Gastrocnemius medialis (tissue), 4 donors: ENCODE measurements around the gene SOST. TPM values are rescaled to one million over a fixed set of nuclear protein-coding genes. Genes with fewer than 3 reads are reported as not detected.

Experiments
- ATAC-seq, 2 donors: fragments of 150-250 bp; one replicate each; pipeline ENCODE4 v1.9.1; 2016
- DNase-seq, 2 donors: peaks; one replicate each; pipeline ENCODE4 v3.0.0-alpha.2; 2019
- H3K27ac ChIP-seq, 4 donors: fragments of 200-600 bp; sonication (generic); 1 replicate in 1 of 4; 2 replicates in 3 of 4; pipeline ENCODE4 v1.5.1; 2016 to 2018; ENCODE audit warnings: mild to moderate bottlenecking in 2 of 4, moderate library complexity in 1 of 4
- H3K27me3 ChIP-seq, 3 donors: fragments of 200-600 bp; sonication (generic) in 2 of 3; 1 replicate in 1 of 3; 2 replicates in 2 of 3; pipeline versions ENCODE4 v1.5.1 to v1.6.0; 2016 to 2019; ENCODE audit warnings: mild to moderate bottlenecking in 1 of 3, moderate library complexity in 1 of 3
- H3K36me3 ChIP-seq, 2 donors: fragments of 200-600 bp; sonication (generic) in 1 of 2; one replicate each; pipeline ENCODE4 v1.5.1; 2017 to 2018
- H3K4me1 ChIP-seq, 2 donors: fragments of 200-600 bp; sonication (generic) in 1 of 2; one replicate each; pipeline ENCODE4 v1.5.1; 2016 to 2017; ENCODE audit warnings: mild to moderate bottlenecking in 2 of 2
- H3K4me3 ChIP-seq, 4 donors: fragments of 200-600 bp; sonication (generic) in 3 of 4; 1 replicate in 1 of 4; 2 replicates in 3 of 4; pipeline ENCODE4 v1.5.1; 2016 to 2019; ENCODE audit warnings: mild to moderate bottlenecking in 2 of 4
- H3K9me3 ChIP-seq, 3 donors: fragments of 200-600 bp; sonication (generic) in 2 of 3; 1 replicate in 1 of 3; 2 replicates in 2 of 3; pipeline ENCODE4 v1.5.1; 2016 to 2019
- CTCF ChIP-seq, 5 experiments: fragments of 450-650 bp in 3 of 5; fragments of 200-600 bp in 2 of 5; sonication (generic) in 2 of 5; IDR thresholded peaks in 4 of 5; conservative IDR thresholded peaks in 1 of 5; 1 replicate in 4 of 5; 2 replicates in 1 of 5; pipeline ENCODE4 v1.5.1; 2016 to 2019; ENCODE audit warnings: antibody characterized with exemption in 5 of 5, mild to moderate bottlenecking in 3 of 5, moderate library complexity in 3 of 5
- POLR2A ChIP-seq, 2 donors: fragments of 450-650 bp; IDR thresholded peaks; one replicate each; pipeline ENCODE4 v1.6.1; 2017; ENCODE audit warnings: antibody characterized with exemption in 2 of 2, mild to moderate bottlenecking in 2 of 2, moderate library complexity in 2 of 2
- in situ Hi-C, 4 donors: fragments of 200-750 bp; cut with MboI; loops; one replicate each; pipeline versions ENCODE4 v1.15.0 to v1.8.0; 2017; ENCODE audit warnings: low sequenced_read_pairs in 4 of 4
- intact Hi-C: fragments of 100-400 bp; cut with DNase I; formaldehyde crosslinking; loops from one replicate; pipeline ENCODE4 v1.15.1; 2023; ENCODE audit warnings: low total_unique reads
- total RNA-seq, 4 donors: library from RNA; depleted of rRNA; stranded (reverse); fragments of >200 nt; gene quantifications; one replicate each; pipeline versions ENCODE4 v1.1.0 to v1.2.3, GENCODE V29; 2016

The SOST gene
- total RNA-seq, 4 donors from 2014 or later: not detected

- no peak for ATAC-seq
- Histone ChIP-seq H3K4me1 (peaks cover 0 to 1% of the 10 kb centered on the region in 2 donors), H3K9me3 (no peaks in the 10 kb centered on the region), H3K36me3 (no peaks in the 10 kb centered on the region), H3K27me3 (no peaks in the 10 kb centered on the region), H3K4me3 (no peak overlapping the region), H3K27ac (no peak overlapping the region)
- in situ Hi-C loops: loop anchor here in 1 of 4 donors (10.0 kb wide), 1 partner anchor 60 kb away; the partner anchor contains the start of gene CD300LG
- no peak for DNase-seq
- no peak for TF ChIP-seq POLR2A (IDR thresholded peaks at IDR 0.05)
- TF ChIP-seq CTCF (IDR thresholded peaks at IDR 0.05 in 4 of 5, conservative IDR thresholded peaks at IDR 0.05 in 1 of 5): no peak
- intact Hi-C loops: no loop called here
These were observed 26.1 kb upstream of the SOST start for GRCh38 chr17:43784628-43785101.

GRCh38 chr17:43784068-43784467 is 25.5 kb upstream of the SOST start:
- intact Hi-C loops: no loop called here

GRCh38 chr17:43782913-43783680 is 24.5 kb upstream of the SOST start:
- Histone ChIP-seq H3K27ac (no peak overlapping the region), H3K4me1 (peaks cover 4 to 6% of the 10 kb centered on the region in 2 donors), H3K9me3 (no peaks in the 10 kb centered on the region), H3K36me3 (no peaks in the 10 kb centered on the region), H3K27me3 (no peaks in the 10 kb centered on the region), H3K4me3 (no peak overlapping the region)
- intact Hi-C loops (no loop called here), in situ Hi-C loops (loop anchor here in 1 of 4 donors (10.0 kb wide), 1 partner anchor 62 kb away; the partner anchor contains the start of gene CD300LG)
- DNase-seq (no peak), ATAC-seq (no peak)
- TF ChIP-seq POLR2A (IDR thresholded peaks at IDR 0.05): no peak
- TF ChIP-seq CTCF (IDR thresholded peaks at IDR 0.05 in 4 of 5, conservative IDR thresholded peaks at IDR 0.05 in 1 of 5): no peak

More at GRCh38 chr17:43784068-43784467, 25.5 kb upstream of the SOST start:
- in situ Hi-C loops: loop anchor here in 1 of 4 donors (10.0 kb wide), 1 partner anchor 61 kb away; the partner anchor contains the start of gene CD300LG
- no peak for ATAC-seq
- DNase-seq: no peak
- no peaks in the 10 kb centered on the region for H3K9me3 ChIP-seq
- no peak for TF ChIP-seq POLR2A (IDR thresholded peaks at IDR 0.05)
- TF ChIP-seq CTCF (IDR thresholded peaks at IDR 0.05 in 4 of 5, conservative IDR thresholded peaks at IDR 0.05 in 1 of 5): no peak
- no peaks in the 10 kb centered on the region for H3K36me3 ChIP-seq
- peaks cover 4 to 6% of the 10 kb centered on the region in 2 donors for H3K4me1 ChIP-seq
- H3K27me3 ChIP-seq: no peaks in the 10 kb centered on the region
- H3K27ac ChIP-seq: no peak overlapping the region
- no peak overlapping the region for H3K4me3 ChIP-seq

- ATAC-seq (no peak), DNase-seq (no peak)
- Histone ChIP-seq H3K27me3 (no peaks in the 10 kb centered on the region), H3K4me1 (peaks cover 31 to 36% of the 10 kb centered on the region in 2 donors), H3K27ac (peak within 1 kb of the TSS; percentile 98 to 100 (median 100)), H3K36me3 (no peaks in the 10 kb centered on the region), H3K9me3 (no peaks in the 10 kb centered on the region), H3K4me3 (peak within 1 kb of the TSS; percentile 77 to 100 (median 92))
- intact Hi-C loops: no loop called here
- no peak for TF ChIP-seq POLR2A (IDR thresholded peaks at IDR 0.05)
- in situ Hi-C loops: loop anchor here in 1 of 4 donors (10.0 kb wide), 1 partner anchor 65 kb away; the partner anchor contains the start of gene CD300LG
These were observed 21.5 kb upstream of the SOST start, which contains the start of gene CFAP97D1 for GRCh38 chr17:43780135-43780534. TSS of gene CFAP97D1 (plus strand) at chr17:43780435. CDS start at chr17:43780463, 28 bp downstream.
